GM19372 (cell line): ENCODE results near the gene CALML3.
"Not testable (repeated sequence)": the region's sequence is repeated elsewhere in the genome, so short reads cannot be mapped to it uniquely, and the experiment has no call there.

Source experiments
- ATAC-seq: cut with Tn5 transposase; IDR thresholded peaks from one replicate; pipeline ENCODE4 v1.9.1; 2021; ENCODE audit warnings: mild to moderate bottlenecking, low read depth, moderate library complexity; ENCODE audit not compliant: unreplicated experiment

The CALML3 gene

DNA sequence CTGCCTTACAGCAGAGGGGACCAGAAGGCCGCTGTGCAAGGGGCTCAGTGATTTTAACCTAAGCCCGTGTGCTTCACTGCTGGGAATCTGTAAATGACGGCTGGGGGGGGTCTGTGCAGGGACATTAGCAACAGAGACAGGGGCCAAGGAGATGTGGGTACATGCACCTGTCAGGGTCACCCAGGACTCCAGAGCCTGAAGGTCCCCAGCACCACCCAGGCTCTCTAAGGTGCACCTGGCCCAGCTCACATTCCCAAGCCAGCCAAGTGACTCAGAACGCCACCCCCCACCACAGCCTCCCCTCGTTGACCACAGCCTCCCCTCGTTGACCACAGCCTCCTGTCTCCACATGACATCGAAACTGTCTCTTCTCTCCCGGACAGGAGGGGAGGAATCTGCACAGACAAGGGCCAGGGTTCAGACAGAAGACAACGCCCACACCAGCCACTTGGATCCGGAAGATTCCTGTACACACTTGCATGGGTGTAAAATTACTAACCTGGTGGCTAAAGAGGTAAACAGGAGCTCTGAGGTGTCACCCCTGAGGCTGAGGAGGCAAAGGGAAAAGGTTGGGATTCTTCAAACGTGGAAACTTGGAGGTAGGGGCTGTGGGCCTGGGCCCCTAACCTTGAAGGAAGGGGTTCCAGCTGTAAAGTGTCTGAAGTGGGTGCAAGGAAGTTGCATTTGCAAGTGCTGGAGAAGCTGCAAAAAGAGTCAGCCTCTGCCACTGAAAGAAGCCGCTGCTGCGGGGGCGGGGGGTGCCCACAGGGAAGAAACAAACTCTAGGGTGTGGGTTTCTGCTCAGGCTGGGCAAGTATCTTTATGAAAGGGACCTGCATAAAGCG, 27.0 kb downstream of the CALML3 start:
- no peak for ATAC-seq

DNA sequence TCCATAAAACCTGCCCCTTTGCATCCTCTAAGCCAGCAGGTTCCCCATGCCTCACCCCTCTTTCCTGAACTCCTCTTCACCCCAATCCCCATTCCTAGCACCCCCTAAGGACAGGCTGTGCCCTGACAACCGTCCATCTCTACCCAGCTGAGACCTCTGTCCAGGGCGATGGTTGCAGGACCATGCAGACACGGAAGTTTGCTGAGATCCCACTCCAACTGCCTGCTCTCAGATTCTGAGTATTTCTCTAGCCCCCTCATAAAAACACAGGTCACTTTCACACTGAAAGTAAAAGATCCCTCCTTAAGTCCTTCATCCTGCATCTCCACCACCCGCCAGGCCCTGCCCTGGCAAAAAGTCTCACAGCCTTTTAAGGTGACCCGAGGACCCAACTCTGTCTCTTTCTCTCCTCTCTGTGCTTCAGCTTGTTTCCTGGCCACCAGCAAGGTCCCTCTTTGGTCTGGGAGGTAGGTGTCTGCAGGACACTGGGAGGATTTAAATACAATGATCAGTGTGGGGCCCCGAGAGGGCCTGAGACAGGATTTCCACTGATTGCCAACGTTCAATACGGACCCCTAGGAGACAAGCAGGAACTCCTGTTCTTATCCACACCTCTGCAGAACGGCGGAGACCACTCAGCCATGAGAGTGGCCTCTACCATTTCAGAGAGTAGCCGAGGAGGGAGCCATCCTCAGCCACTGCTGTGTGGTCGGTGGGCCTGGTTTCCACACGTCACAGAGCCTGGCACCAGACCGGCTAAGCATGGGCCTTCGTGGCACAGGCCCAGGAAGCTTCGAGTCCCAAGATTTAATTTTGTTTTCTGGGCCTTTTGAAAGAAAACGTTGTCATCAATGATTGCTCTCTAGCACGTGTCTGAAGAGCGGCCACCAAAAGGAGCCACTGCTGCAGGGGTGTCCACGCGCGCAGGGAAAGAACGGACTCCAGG, 27.9 kb downstream of the CALML3 start:
- no peak for ATAC-seq

DNA sequence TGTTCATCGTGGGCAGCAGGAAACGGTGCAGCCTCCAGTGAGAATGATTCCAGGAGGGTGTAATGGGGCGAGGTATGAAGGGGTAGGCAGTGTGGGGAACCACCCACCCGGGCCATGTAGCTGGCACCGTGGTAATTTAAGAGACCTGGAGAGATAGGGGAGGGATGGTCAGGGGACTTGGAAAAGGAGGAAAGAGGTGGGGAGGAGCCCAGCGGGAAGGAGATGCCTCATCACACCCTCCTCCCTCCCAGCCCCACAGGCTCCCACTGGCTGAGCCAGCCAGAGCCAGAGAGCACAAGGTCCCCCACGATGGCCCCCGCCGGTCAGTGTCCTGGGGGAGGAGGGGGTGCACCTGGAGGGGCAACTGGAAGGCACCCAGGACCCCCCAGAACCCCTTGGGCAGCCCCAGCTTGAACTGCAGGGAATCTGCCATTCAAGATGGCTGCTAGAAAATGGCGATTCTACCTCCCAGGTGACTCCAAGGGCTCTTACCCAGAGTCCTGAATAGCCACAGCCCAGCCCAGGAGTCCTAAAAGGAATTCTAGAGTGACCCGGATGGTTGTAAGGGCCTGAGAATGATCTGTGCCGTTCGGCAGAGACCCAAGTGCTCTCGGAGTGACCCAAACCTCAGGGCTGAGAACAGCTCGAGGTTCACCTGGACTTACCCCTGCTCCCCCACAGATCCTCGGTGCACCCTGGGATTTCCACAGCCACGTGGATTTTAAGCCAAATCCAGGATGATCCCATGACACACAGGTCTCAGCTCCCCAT, 28.8 kb downstream of the CALML3 start:
- ATAC-seq: no peak

DNA sequence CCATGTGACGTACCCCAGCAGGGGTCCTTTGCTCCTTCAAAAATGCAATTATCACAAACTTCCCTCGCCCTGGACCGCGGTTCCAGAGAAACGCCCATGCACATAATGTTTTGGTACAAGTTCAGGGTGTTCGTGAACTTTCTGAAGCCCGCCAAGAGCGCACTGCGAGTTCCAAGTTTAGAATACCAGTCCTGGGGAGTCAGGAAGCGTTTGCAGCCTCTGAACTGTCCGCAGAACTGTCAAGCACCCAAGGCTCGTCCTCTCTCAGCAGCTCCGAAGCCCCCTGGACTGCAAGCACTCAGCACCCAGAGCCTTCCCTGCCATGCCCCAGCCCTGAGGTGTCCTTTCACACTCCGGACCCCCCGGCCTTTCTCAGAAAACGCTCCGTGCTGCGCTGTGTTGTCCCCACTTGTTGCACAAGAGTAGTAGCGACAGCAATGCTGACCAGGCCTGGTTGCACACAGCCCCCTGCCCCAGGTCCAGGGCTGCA, 30.3 kb downstream of the CALML3 start:
- ATAC-seq: no peak

DNA sequence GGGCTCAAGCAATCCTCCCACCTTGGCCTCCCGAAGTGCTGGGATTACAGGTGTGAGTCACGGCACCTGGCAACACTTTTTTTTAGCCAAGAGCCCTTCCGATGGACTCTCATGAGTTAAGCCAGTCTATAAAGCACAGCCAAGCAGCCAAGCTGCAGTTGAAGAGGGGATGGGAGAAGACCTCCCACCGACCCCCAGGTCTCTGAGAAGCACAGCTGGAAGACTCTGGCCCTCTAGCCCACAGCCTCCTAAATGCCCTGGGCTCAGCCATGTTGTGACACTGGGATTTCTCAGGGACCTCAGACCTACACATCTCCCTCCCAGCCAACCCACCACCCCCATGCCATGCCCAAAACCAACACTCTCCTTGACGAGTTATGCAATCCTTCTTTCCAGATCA, 31.1 kb downstream of the CALML3 start:
- ATAC-seq: no peak

DNA sequence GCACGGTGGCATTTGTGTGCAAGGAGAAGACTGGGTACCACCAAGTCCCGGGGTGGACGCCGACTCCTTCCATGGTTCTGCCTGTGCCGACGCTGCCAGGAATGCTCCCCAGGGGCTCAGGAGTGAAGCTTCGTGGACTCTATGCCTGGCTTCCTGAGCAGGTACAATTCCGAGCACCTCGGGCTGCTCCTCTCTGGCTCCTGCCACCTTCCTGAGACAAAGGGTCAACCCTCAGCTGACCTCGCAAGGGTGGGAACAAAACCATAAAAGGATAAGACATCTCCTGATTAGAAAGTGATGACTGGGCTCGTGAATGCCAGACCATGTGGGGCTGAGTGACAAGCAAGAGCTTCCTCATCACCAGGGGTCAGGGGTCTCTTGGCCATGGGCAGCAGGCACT, 31.8 kb downstream of the CALML3 start:
- no peak for ATAC-seq

DNA sequence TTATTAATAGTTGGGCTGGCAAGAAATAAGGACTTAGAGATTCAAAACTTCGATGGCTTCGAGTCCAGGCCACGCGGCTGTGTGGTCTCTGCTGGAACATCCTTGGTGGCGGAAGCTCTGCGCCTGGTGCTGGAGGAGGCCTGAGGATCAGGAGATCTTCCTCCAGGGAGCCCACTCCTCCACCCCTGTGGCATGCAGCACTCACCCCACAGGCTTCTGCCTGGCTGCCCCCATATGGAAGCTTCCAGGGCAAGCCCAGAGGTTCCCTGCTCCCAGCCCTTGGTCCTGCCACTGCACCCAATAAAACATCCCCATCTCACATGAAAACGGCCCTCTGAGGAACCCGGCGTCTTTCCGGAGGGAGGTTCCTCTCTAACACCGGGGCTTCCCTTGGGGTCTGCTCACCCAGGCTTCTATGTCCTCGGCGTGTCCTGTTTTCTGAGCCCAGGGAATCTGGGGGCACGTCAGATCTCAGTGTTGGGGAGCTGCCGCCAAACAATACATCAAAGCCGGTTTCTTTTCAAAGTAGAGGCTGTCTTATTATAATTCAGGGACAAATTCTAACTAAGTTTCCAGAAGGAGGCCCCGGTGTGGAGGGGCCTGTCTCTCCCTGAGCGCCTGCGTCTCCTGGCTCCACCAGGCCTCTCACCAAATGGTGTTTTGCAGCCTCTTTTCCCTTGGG, 32.4 kb downstream of the CALML3 start:
- no peak for ATAC-seq

DNA sequence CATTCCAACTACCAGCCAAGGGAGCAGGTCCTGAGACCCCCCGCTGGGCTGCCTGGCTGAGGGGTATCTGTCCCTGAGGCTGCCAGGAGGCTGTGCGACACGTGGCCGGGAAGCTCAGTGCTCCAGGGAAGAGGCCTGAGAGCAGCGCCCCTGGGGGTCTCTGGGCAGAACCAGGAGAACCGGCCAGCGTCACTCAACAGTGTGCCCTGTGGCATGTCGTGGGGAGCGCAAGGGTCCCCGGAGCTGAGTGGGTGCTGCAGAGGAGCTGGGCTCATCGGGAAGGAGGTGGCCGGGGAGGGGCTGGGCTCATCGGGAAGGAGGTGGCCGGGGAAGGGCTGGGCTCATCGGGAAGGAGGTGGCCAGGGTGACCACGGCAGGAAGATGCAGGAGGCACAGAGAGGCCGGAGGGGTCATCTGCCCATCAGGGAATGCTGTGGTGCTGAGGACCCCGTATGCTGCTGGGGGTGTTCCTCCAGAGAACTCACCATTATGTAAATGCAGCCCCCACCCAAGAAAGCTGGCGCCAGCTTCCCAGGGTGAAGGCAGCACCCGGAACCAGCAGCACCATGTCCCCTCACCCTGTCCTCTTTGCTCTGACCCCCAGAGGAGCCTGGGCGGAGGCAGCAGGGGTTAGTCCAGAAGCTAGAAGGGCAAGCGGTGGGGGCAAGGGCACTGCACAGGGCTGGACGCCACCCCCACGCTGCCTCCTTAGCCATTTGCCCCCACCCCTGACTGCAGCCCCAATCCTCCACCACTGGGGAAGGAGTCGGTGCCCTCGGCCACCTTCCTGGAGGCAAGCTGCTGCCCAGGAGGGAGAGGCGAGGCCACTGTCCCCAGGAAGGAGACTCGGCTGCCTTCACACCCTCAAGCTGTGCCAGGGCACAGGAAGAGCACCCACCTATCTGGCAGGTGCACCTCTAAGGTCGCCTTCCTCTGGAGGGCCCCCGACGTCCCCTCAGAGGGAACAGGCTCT, 33.3 kb downstream of the CALML3 start:
- no peak for ATAC-seq

DNA sequence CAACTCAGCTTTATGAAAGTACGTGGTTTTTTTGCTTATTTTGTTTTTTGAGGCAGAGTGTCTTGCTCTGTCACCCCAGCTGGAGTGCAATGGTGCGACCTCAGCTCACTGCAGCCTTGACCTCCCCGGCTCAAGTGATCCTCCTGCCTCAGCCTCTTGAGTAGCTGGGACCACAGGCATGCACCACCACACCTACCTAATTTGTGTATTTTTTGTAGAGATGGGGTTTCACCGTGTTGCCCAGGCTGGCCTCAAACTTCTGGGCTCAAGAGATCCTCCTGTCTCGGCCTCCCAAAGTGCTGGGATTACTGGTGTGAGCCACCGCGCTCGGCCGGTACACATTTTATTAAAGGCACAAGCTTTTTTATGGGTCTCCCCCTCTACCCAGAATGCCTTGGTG, 34.3 kb downstream of the CALML3 start:
- ATAC-seq: not testable (repeated sequence)

DNA sequence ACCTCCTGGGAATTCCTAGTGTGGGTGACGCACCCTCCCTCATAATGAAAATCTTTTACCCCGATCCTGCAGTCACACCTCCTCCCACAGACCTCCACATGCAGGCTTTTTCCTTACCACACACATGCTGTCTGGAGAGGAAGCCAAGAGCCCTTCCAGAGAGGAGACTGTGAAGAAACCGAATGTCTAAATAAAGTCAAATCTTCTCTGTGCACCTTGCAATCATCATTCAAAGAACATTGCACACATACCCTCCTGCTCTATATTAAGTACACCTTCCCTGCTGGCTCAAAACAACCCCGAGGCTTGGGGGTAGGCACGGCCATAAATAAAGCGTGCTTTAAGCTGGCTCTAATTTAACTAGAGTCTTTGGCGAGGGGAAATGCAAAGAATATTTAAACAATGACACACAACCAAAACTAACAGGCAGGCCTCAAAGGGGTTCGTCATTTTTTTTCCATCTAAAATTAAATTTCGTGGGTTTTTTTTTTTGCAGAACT, 34.9 kb downstream of the CALML3 start:
- ATAC-seq: no peak

DNA sequence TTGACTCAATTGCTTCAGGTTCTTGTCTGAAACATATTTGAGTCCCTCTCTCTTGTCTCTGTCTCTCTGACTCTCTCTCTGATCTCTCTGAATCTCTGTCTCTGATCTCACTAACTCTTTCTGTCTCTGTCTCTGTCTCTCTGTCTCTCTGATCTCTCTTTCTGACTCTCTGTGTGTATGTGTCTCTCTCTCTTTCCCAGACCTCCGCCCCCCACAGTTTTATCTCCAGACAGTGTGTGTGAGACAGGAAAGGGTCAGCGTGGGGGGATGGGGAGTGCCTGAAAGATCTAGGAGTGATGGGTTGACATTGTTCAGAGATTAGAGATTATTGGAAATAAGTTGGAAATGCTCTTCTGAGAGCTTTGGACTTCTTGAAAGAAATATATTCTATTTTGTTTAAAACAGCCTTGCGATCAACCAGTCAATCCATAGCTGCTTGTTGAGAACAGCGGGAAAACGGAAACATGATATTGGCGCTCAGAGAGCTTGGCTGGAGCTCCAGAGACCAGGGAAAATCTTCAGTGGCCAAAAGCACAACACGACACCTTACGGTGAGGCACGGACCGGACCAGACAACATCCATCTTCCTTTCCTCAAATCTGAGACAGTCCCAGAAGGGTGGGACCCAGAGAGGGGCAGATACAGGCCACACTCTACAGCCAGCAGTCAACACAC, 35.5 kb downstream of the CALML3 start:
- ATAC-seq: no peak

DNA sequence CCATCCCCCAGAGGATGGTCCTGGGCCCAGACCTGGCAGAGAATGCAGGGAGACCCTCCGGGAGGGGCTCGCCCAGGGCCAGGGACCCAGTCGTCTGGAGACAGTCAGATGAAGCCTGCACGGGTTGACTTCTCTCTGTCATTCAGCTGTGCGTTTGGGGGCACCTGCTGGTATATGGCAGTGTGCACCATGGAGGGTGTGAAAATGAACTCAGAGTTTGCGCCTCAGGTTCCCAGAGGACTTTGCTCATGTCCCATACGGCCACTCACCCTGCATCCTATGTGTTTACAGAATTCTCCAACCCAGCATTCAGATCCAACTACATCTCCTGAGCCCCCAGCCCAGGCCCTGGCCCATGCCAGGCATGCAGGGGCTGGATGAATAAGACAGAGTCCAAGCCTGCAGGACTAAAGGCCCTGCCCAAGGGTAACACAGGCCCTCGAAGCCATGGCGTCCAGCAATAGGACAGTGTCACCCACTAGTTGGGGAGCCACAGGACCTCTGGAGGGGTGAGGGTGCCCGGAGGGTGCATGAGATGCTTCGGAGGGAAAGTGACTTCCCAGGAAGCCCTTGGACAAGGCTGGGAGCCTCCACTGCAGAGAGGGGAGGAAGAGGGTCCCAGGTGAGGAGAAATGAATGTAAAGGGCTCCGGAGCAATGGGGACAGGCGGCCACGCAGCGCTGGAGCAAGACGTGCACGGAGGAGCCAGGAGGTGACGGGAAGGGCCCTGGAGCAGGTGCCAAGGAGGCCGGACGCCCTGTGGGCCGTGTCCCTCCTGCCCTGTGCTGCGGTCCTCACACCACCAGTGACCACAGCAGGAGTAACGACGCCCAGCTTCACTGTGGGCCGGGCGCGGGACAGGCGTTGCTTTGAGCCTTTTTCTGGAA, 36.3 kb downstream of the CALML3 start:
- ATAC-seq: no peak

DNA sequence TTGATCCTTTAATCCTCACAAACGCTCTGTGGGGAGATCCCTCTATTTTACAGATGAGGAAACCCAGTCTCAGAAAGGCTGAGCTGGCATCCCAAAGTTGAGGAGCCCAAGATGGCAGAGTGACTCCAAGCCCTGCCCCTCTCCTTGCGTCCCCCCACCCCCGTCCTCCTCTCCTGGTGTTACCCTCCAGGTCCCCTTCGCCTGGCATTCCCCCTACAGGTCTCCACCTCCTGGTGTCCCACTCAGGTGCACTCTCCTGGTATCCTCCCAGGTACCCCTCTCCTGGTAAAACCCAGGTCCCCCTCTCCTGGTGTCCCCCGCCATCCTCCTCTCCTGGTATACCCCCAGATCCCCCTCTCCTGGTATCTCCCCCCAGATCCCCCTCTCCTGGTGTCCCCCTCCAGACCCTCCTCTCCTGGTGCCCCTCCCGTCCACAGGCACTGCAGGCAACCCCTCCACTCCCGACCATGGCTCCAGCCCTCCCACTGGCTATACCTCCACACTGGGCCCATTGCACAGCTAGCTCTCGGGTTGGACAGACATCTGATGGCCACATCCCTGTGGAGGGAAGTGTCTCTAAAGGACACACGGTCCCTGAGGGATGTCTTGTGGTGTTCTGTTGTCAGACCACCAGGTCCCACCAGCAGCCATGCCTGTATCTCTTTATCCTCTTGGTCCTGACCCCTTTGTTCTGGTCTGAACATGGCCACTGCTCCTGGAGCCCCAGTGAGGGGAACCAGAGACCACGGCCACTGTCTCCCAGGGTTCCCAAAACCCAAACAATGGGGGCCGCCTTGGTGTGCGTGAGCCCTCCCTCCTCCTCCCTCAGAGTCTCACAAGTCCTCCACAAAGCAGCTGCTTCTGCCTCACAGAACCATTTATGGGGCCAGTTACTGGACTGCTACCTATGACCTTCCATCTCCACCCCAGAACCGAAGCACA, 37.2 kb downstream of the CALML3 start:
- no peak for ATAC-seq

DNA sequence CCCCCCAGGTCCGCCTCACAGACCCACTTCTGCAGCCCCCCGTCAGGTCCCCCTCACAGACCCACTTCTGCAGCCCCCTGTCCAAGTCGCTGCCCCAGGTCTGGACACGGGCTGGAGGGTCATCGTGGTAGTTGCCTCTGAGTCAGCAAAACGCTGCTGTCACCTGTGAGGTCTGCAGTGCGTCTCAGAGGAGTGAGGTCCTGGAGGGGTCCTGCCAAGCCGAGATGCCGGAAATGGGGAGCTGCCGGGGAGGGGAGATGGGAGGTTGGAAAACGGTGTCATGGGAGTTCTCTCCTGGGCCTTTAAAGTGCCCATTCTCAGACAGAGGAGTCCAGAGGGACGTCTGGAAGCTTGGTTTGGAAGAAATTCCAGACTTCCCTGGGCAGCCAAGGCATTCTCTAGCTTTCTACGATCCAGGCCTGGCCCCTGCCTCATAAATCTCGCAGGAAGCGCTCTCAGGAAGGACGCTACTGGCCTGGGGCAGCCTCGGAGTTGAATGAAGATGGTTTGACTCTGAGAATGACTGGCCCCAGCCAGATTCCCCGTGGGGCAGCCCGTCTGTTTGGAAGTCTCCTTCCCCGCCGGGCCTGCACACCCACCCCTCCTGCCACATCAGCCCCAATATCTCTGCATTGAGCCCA, 38.7 kb downstream of the CALML3 start:
- no peak for ATAC-seq

DNA sequence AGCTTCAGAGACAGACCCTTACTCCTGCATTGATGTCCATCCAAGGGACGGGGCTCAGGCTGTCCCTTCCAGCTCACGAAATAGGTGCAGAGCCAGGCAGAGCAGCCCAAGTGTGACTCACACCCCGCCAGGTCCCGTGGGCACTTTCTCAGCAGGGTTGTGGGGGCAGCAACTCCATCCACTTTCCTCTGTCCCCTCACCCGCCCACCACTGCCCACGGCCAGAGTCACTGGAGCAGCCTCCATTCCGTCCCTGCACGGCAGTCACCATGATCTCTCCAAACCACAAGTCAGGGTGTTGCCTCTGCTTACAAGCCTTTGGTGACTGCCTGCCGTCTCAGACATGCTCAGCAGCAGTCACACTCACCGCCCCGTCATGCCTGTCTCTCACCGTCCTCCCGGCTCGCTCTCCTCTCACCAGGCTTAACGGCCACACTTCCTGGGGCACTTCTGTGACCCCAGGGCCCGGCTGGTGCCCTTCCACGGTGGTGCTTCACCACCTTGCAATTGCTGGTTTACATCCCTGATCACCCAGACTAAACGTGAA, 39.3 kb downstream of the CALML3 start:
- ATAC-seq: no peak
